NB4 (cell line): Measurements from ENCODE around the gene MMEL1.

Source experiments
- MYC ChIP-seq: IDR thresholded peaks from 2 replicates; pipeline ENCODE4 v1.6.1; 2011; ENCODE audit warnings: low read depth, low read length
- POLR2A ChIP-seq: IDR thresholded peaks from 2 replicates; pipeline ENCODE4 v1.6.1; 2011; ENCODE audit warnings: mild to moderate bottlenecking; ENCODE audit not compliant: insufficient read length; ENCODE audit errors: extremely low read depth
- TF ChIP-seq, protein P1 (sequence below): IDR thresholded peaks from one replicate; pipeline ENCODE4 v1.5.1; 2012; ENCODE audit warnings: low read depth, low read length

- no peak for TF ChIP-seq POLR2A
- TF ChIP-seq, protein P1, sequence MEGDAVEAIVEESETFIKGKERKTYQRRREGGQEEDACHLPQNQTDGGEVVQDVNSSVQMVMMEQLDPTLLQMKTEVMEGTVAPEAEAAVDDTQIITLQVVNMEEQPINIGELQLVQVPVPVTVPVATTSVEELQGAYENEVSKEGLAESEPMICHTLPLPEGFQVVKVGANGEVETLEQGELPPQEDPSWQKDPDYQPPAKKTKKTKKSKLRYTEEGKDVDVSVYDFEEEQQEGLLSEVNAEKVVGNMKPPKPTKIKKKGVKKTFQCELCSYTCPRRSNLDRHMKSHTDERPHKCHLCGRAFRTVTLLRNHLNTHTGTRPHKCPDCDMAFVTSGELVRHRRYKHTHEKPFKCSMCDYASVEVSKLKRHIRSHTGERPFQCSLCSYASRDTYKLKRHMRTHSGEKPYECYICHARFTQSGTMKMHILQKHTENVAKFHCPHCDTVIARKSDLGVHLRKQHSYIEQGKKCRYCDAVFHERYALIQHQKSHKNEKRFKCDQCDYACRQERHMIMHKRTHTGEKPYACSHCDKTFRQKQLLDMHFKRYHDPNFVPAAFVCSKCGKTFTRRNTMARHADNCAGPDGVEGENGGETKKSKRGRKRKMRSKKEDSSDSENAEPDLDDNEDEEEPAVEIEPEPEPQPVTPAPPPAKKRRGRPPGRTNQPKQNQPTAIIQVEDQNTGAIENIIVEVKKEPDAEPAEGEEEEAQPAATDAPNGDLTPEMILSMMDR = no peak
- no peak for TF ChIP-seq MYC
Measured at GRCh38 chr1:2627746-2628145, 5.1 kb downstream of the MMEL1 start.
